Mesenchymal stem cell (in vitro differentiated cells and primary cell): ENCODE measurements around the gene TSPO2.
A peak's percentile ranks its signal among the peaks of the same experiment; 100 is the strongest.

Experiments used
- DNase-seq: peaks from one replicate; pipeline ENCODE4 v3.0.0-alpha.2; 2013
- H2AFZ ChIP-seq: one replicate; pipeline ENCODE4 v1.6.1; 2013; ENCODE audit warnings: low read depth, mild to moderate bottlenecking, control low read depth, inconsistent platforms, low read length, moderate library complexity
- H2AK5ac ChIP-seq: 2 replicates; pipeline ENCODE4 v1.6.1; 2013; ENCODE audit warnings: low read length, moderate library complexity, mild to moderate bottlenecking, inconsistent platforms; ENCODE audit not compliant: severe bottlenecking
- H2BK120ac ChIP-seq: one replicate; pipeline ENCODE4 v1.6.1; 2013; ENCODE audit warnings: low read depth, mild to moderate bottlenecking, inconsistent platforms, low read length, moderate library complexity
- H2BK12ac ChIP-seq, 2 experiments: one replicate each; pipeline ENCODE4 v1.6.1; 2013; ENCODE audit warnings: inconsistent platforms in 2 of 2, low read length in 2 of 2, mild to moderate bottlenecking in 2 of 2, moderate library complexity in 2 of 2, control low read depth in 1 of 2
- H2BK15ac ChIP-seq: one replicate; pipeline ENCODE4 v1.6.1; 2013; ENCODE audit warnings: mild to moderate bottlenecking, low read depth, inconsistent platforms; ENCODE audit not compliant: poor library complexity, severe bottlenecking
- H2BK5ac ChIP-seq: 2 replicates; pipeline ENCODE4 v1.6.1; 2013; ENCODE audit warnings: low read depth, mild to moderate bottlenecking, low read length, control low read depth, inconsistent platforms; ENCODE audit not compliant: poor library complexity, severe bottlenecking
- H3K14ac ChIP-seq, 2 experiments: one replicate each; pipeline ENCODE4 v1.6.1; 2013; ENCODE audit warnings: inconsistent platforms in 2 of 2, low read length in 2 of 2, control low read depth in 1 of 2, mild to moderate bottlenecking in 1 of 2, moderate library complexity in 1 of 2
- H3K18ac ChIP-seq, 2 experiments: one replicate each; pipeline ENCODE4 v1.6.1; 2013; ENCODE audit warnings: inconsistent platforms in 2 of 2, low read length in 2 of 2, control low read depth in 1 of 2, low read depth in 1 of 2, mild to moderate bottlenecking in 1 of 2
- H3K23ac ChIP-seq, 2 experiments: one replicate each; pipeline ENCODE4 v1.6.1; 2013; ENCODE audit warnings: inconsistent platforms in 2 of 2, low read length in 2 of 2, mild to moderate bottlenecking in 2 of 2, moderate library complexity in 2 of 2, control low read depth in 1 of 2
- H3K27ac ChIP-seq: 2 replicates; pipeline ENCODE4 v1.5.1; 2013; ENCODE audit warnings: mild to moderate bottlenecking, moderate library complexity, low read length, control low read depth, inconsistent platforms; ENCODE audit not compliant: poor library complexity, severe bottlenecking
- H3K27me3 ChIP-seq, 2 experiments: 2 replicates each; pipeline versions ENCODE4 v1.6.1 to v1.7.0; 2013; ENCODE audit warnings: low read length in 2 of 2, mild to moderate bottlenecking in 2 of 2, moderate library complexity in 2 of 2, control low read depth in 1 of 2, inconsistent platforms in 1 of 2; ENCODE audit not compliant: control insufficient read depth in 1 of 2, insufficient read depth in 1 of 2
- H3K36me3 ChIP-seq, 2 experiments: 2 replicates each; pipeline versions ENCODE4 v1.6.1 to v1.7.0; 2013; ENCODE audit warnings: low read length in 2 of 2, control low read depth in 1 of 2, inconsistent platforms in 1 of 2, low read depth in 1 of 2, mild to moderate bottlenecking in 1 of 2; ENCODE audit not compliant: insufficient read depth in 2 of 2, control insufficient read depth in 1 of 2
- H3K4ac ChIP-seq, 2 experiments: one replicate each; pipeline ENCODE4 v1.6.1; 2013; ENCODE audit warnings: inconsistent platforms in 2 of 2, low read length in 2 of 2, mild to moderate bottlenecking in 2 of 2, moderate library complexity in 2 of 2, control low read depth in 1 of 2, low read depth in 1 of 2
- H3K4me1 ChIP-seq: 2 replicates; pipeline ENCODE4 v1.6.1; 2013; ENCODE audit warnings: low read depth, low read length, control low read depth; ENCODE audit not compliant: control insufficient read depth, insufficient read depth
- H3K4me2 ChIP-seq: 2 replicates; pipeline ENCODE4 v1.6.1; 2013; ENCODE audit warnings: low read length, mild to moderate bottlenecking, inconsistent platforms; ENCODE audit not compliant: poor library complexity, severe bottlenecking
- H3K4me3 ChIP-seq, 2 experiments: 2 replicates each; pipeline versions ENCODE4 v1.5.1 to v1.7.0; 2013; ENCODE audit warnings: low read length in 2 of 2, mild to moderate bottlenecking in 2 of 2, control low read depth in 1 of 2, low read depth in 1 of 2; ENCODE audit not compliant: insufficient read depth in 1 of 2
- H3K79me1 ChIP-seq: replicated peaks from 2 replicates; pipeline ENCODE4 v1.6.1; 2013; ENCODE audit warnings: mild to moderate bottlenecking, control low read depth, low read length, inconsistent platforms; ENCODE audit not compliant: poor library complexity, severe bottlenecking
- H3K9ac ChIP-seq: 2 replicates; pipeline ENCODE4 v1.7.0; 2013; ENCODE audit warnings: mild to moderate bottlenecking, low read length, moderate library complexity
- H3K9me3 ChIP-seq: 2 replicates; pipeline ENCODE4 v1.7.0; 2013; ENCODE audit warnings: mild to moderate bottlenecking, low read length; ENCODE audit not compliant: control insufficient read depth
- H4K8ac ChIP-seq: one replicate; pipeline ENCODE4 v1.6.1; 2013; ENCODE audit warnings: inconsistent platforms, mild to moderate bottlenecking, low read length, moderate library complexity
- H4K91ac ChIP-seq: one replicate; pipeline ENCODE4 v1.6.1; 2013; ENCODE audit warnings: mild to moderate bottlenecking, low read length, inconsistent platforms
- WGBS: methylation state at CpG from one replicate; pipeline ENCODE4 v1.1.7; 2013; ENCODE audit warnings: mixed read lengths; 5-methylcytosine and 5-hydroxymethylcytosine counted together

Gene TSPO2

GRCh38 chr6:41009669-41010068 lies 32.6 kb upstream of the TSPO2 start:
- H3K23ac ChIP-seq, result no peak overlapping the region
- no peak overlapping the region for H2BK120ac ChIP-seq
- H3K9me3 ChIP-seq, result no peaks in the 10 kb centered on the region
- peaks cover 0 to 12% of the 10 kb centered on the region in 2 experiments for H3K27me3 ChIP-seq
- WGBS, result 100% methylated on average over 1 of the region's 1 CpG
- no peak overlapping the region for H2AK5ac ChIP-seq
- H2BK5ac ChIP-seq, result no peak overlapping the region
- H3K4me1 ChIP-seq, result peaks cover 5% of the 10 kb centered on the region
- no peak overlapping the region for H2BK12ac ChIP-seq
- H2AFZ ChIP-seq, result no peak overlapping the region
- H2BK15ac ChIP-seq, result no peak overlapping the region
- no peak overlapping the region for H3K14ac ChIP-seq
- H3K79me1 ChIP-seq, result no peaks in the 10 kb centered on the region
- no peaks in the 10 kb centered on the region for H3K36me3 ChIP-seq
- H3K4ac ChIP-seq, result no peak overlapping the region
- no peak overlapping the region for H3K4me2 ChIP-seq
- no peak for DNase-seq
- H3K4me3 ChIP-seq, result no peak overlapping the region
- H3K9ac ChIP-seq, result no peak overlapping the region
- no peak overlapping the region for H3K27ac ChIP-seq
- H4K8ac ChIP-seq, result no peak overlapping the region
- H3K18ac ChIP-seq, result no peak overlapping the region
- no peak overlapping the region for H4K91ac ChIP-seq

- H3K9me3 ChIP-seq, result no peaks in the 10 kb centered on the region
- no peak overlapping the region for H3K18ac ChIP-seq
- no peak overlapping the region for H3K9ac ChIP-seq
- no peak overlapping the region for H2AFZ ChIP-seq
- no peak overlapping the region for H3K14ac ChIP-seq
- H3K27ac ChIP-seq, result no peak overlapping the region
- H3K4me1 ChIP-seq, result peaks cover 6% of the 10 kb centered on the region
- no peaks in the 10 kb centered on the region for H3K36me3 ChIP-seq
- peak overlapping the region; percentile 55 for H2AK5ac ChIP-seq
- H2BK120ac ChIP-seq, result no peak overlapping the region
- no peak overlapping the region for H2BK12ac ChIP-seq
- no peak overlapping the region for H2BK15ac ChIP-seq
- no peak overlapping the region for H4K8ac ChIP-seq
- WGBS, result 96% methylated on average over 2 of the region's 2 CpGs
- no peak overlapping the region for H3K4me3 ChIP-seq
- H2BK5ac ChIP-seq, result no peak overlapping the region
- no peak for DNase-seq
- H3K23ac ChIP-seq, result no peak overlapping the region
- no peak overlapping the region for H3K4ac ChIP-seq
- peaks cover 0 to 12% of the 10 kb centered on the region in 2 experiments for H3K27me3 ChIP-seq
- no peak overlapping the region for H4K91ac ChIP-seq
- no peak overlapping the region for H3K4me2 ChIP-seq
- no peaks in the 10 kb centered on the region for H3K79me1 ChIP-seq
Observed at GRCh38 chr6:41011673-41012072, 30.6 kb upstream of the TSPO2 start.

- Histone ChIP-seq H3K4me2 (peak overlapping the region; percentile 44), H3K36me3 (no peaks in the 10 kb centered on the region), H3K9me3 (no peaks in the 10 kb centered on the region), H3K27ac (peak overlapping the region; percentile 91), H2BK15ac (no peak overlapping the region), H3K14ac (no peak overlapping the region), H4K8ac (no peak overlapping the region), H2BK120ac (no peak overlapping the region), H3K18ac (no peak overlapping the region), H2BK5ac (no peak overlapping the region), H3K27me3 (peaks cover 0 to 7% of the 10 kb centered on the region in 2 experiments), H3K4me1 (peaks cover 6% of the 10 kb centered on the region), H2AFZ (no peak overlapping the region), H3K4me3 (no peak overlapping the region), H3K23ac (no peak overlapping the region), H2BK12ac (no peak overlapping the region), H3K9ac (no peak overlapping the region), H3K4ac (no peak overlapping the region), H4K91ac (no peak overlapping the region), H2AK5ac (peak overlapping the region; percentile 79), H3K79me1 (no peaks in the 10 kb centered on the region)
- WGBS, result 94% methylated on average over 3 of the region's 5 CpGs
- no peak for DNase-seq
Observed at GRCh38 chr6:41013466-41014153, 28.7 kb upstream of the TSPO2 start.

- Histone ChIP-seq H3K27me3 (no peaks in the 10 kb centered on the region), H3K18ac (no peak overlapping the region), H3K9me3 (no peaks in the 10 kb centered on the region), H3K79me1 (no peaks in the 10 kb centered on the region), H2BK15ac (no peak overlapping the region), H3K4me1 (peaks cover 6% of the 10 kb centered on the region), H2AFZ (no peak overlapping the region), H3K4me2 (no peak overlapping the region), H3K27ac (no peak overlapping the region), H3K9ac (no peak overlapping the region), H2AK5ac (peak overlapping the region; percentile 61), H4K91ac (no peak overlapping the region), H3K36me3 (no peaks in the 10 kb centered on the region), H2BK120ac (no peak overlapping the region), H2BK5ac (no peak overlapping the region), H4K8ac (no peak overlapping the region), H3K4ac (no peak overlapping the region), H3K23ac (no peak overlapping the region), H2BK12ac (no peak overlapping the region), H3K14ac (no peak overlapping the region), H3K4me3 (no peak overlapping the region)
- 97% methylated on average over 3 of the region's 4 CpGs for WGBS
- DNase-seq, result no peak
Observed at GRCh38 chr6:41014780-41015179, 27.5 kb upstream of the TSPO2 start.
